Bronchial epithelial cell (primary cell): Measurements from ENCODE around the gene KCTD3. TPM values are rescaled to one million over a fixed set of nuclear protein-coding genes. Genes with fewer than 3 reads are reported as not detected.

Experiments
- DNase-seq: peaks from one replicate; pipeline ENCODE4 v3.0.0-alpha.2; 2010; ENCODE audit warnings: low read depth
- FAIRE-seq: peaks from 2 replicates; lab custom pipeline; 2011; peaks lifted over from hg19 to GRCh38; lab: Jason Lieb, UNC
- H3K27me3 ChIP-seq: 2 replicates; pipeline ENCODE4 v1.5.1; 2011; ENCODE audit warnings: low read length; ENCODE audit not compliant: control insufficient read depth, insufficient read depth
- H3K36me3 ChIP-seq: 2 replicates; pipeline ENCODE4 v1.5.1; 2011; ENCODE audit warnings: low read length; ENCODE audit not compliant: control insufficient read depth, insufficient read depth
- H3K4me3 ChIP-seq: 2 replicates; pipeline ENCODE4 v1.5.1; 2011; ENCODE audit warnings: mild to moderate bottlenecking, low read depth, low read length, control low read depth
- total RNA-seq: library from RNA; depleted of rRNA; stranded (reverse); fragments of >200 nt; gene quantifications from 2 replicates; pipeline ENCODE4 v1.2.1, GENCODE V29; 2014
- TF ChIP-seq, protein P1 (sequence below): IDR thresholded peaks from 2 replicates; pipeline ENCODE4 v1.5.1; 2011; ENCODE audit warnings: mild to moderate bottlenecking, moderate library complexity, low read length, control low read depth, inconsistent platforms; ENCODE audit not compliant: insufficient read depth, severe bottlenecking

Gene KCTD3
- total RNA-seq, 1 donor from 2014 or later: 32.9 TPM

DNA sequence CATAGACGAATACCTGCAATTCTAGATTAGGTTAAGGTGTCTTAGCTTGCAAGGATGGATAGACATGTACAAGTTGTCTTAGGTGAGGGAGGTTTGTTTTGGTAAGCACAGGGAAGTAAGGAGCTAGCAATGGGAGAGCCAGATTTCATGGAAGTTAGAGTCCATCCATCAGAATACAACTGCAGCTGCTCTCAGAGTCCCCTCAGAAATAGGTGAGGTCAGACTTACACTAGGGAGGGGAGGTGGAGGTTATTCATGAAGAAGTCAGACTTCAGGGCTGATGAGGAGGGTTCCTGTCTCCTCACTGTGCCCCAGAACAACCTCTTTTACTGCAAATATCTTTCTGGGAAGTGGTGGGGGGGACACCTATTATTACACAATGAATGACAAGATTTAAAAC lies 85.3 kb downstream of the KCTD3 start:
- FAIRE-seq (no peak), DNase-seq (no peak)
- H3K4me3 ChIP-seq: no peak overlapping the region
- TF ChIP-seq, protein P1, sequence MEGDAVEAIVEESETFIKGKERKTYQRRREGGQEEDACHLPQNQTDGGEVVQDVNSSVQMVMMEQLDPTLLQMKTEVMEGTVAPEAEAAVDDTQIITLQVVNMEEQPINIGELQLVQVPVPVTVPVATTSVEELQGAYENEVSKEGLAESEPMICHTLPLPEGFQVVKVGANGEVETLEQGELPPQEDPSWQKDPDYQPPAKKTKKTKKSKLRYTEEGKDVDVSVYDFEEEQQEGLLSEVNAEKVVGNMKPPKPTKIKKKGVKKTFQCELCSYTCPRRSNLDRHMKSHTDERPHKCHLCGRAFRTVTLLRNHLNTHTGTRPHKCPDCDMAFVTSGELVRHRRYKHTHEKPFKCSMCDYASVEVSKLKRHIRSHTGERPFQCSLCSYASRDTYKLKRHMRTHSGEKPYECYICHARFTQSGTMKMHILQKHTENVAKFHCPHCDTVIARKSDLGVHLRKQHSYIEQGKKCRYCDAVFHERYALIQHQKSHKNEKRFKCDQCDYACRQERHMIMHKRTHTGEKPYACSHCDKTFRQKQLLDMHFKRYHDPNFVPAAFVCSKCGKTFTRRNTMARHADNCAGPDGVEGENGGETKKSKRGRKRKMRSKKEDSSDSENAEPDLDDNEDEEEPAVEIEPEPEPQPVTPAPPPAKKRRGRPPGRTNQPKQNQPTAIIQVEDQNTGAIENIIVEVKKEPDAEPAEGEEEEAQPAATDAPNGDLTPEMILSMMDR: no peak
- H3K27me3 ChIP-seq: no peaks in the 10 kb centered on the region
- H3K36me3 ChIP-seq: no peaks in the 10 kb centered on the region

DNA sequence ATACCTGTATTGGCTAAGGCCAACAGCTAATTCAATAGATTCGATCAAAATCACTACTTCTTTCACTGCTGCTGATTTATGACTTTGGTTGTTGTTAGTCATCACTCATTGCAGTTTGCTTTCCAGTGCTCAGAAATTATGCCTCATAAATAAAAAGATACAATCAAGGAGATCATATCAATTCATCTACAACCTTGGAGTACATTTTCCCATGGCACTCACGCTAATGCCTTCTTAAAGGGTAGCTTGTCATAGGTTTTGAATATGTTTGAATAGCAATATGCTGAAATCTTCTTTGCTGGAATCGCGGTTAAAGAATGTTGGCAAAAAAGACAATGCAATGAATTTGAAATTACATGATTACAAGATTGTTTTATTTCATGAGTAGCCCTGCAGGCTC lies 89.9 kb downstream of the KCTD3 start:
- Histone ChIP-seq H3K4me3 (no peak overlapping the region), H3K36me3 (no peaks in the 10 kb centered on the region), H3K27me3 (no peaks in the 10 kb centered on the region)
- TF ChIP-seq, protein P1: no peak
- DNase-seq (no peak), FAIRE-seq (no peak)

DNA sequence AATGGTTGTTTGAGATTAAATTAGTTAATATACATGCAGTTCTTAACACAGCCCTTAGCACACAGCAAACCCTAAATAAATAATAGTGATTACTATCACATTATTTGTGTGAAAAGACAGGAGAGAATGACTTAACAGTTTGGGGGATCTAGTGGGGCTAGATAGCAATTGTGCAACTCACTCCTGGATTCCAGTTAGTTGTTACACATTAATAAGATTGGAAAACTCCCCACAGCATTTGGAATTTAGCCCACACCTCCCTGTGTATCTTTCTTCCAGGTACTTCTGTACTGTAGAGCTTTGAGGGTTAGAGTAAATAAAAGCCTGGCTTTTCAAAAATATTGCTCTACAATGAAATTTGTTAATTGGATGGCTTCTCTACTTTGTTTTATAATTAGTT lies 93.2 kb downstream of the KCTD3 start:
- Histone ChIP-seq H3K4me3 (no peak overlapping the region), H3K27me3 (no peaks in the 10 kb centered on the region), H3K36me3 (no peaks in the 10 kb centered on the region)
- DNase-seq (no peak), FAIRE-seq (no peak)
- TF ChIP-seq, protein P1: no peak

DNA sequence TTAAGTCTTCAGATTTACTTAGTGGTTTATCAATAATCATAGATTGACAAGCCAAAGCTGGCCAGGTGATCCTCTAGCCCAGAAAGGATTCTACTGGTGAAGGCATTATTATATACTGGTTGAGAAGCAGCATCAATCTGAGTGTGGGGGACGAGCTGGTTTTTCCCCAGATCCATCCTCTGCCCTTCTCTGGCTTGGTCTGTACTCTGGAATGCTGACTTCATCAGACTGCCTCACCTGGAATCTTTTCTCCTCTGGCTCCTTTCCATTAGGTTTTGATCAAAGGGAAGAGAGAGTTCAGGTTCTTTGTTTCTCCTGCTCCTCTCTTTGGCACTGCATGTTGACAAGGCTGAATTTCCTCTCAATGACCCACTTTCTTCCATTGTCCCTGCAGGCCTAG lies 93.9 kb downstream of the KCTD3 start:
- no peaks in the 10 kb centered on the region for H3K36me3 ChIP-seq
- no peaks in the 10 kb centered on the region for H3K27me3 ChIP-seq
- DNase-seq: no peak
- TF ChIP-seq, protein P1: no peak
- H3K4me3 ChIP-seq: no peak overlapping the region
- FAIRE-seq: no peak

DNA sequence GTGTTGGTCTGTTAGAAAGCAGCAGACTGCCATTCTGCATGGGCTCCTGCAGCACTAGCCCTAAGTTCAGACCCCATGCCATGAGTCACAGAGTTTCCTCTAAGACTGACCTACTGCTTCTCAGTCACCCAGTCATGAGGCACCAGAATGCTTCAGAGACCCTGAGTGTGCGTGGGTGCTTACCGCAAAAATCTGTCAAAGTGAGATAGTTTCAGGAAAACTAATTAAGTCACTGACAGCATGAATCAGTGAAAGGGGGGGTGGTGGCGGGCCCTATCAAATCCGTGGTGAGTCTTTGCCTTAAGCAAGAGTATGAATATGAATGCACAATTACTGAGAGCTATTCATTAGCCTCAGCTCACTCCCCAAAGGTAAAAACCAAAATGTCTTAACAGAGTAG lies 98.1 kb downstream of the KCTD3 start:
- TF ChIP-seq, protein P1: no peak
- Histone ChIP-seq H3K4me3 (no peak overlapping the region), H3K27me3 (no peaks in the 10 kb centered on the region), H3K36me3 (no peaks in the 10 kb centered on the region)
- DNase-seq (no peak), FAIRE-seq (no peak)

DNA sequence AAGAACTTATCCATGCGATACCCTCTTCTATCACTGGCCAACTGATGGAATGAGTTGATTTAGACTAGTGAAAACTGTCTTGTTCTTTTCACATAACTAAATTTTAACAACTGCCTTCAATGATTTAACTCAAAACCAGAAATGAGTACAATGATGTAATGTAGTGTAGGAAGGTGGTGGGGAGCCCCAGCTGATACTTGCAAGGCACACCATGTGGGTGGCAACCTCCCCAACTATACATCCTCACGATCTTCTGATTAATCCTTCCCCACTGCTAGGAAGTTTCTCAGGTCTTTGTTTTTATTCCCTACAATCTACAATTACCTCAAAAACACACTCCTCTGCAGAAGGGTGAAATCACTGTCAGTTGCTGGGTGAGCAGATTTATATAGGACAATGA lies 100.7 kb downstream of the KCTD3 start:
- Histone ChIP-seq H3K27me3 (no peaks in the 10 kb centered on the region), H3K36me3 (no peaks in the 10 kb centered on the region), H3K4me3 (no peak overlapping the region)
- TF ChIP-seq, protein P1: no peak
- FAIRE-seq (no peak), DNase-seq (no peak)
